ENCODE data around the gene RALGPS1. TPM values are rescaled to one million over a fixed set of nuclear protein-coding genes. Genes with fewer than 3 reads are reported as not detected.
"Not testable (repeated sequence)": the region's sequence is repeated elsewhere in the genome, so short reads cannot be mapped to it uniquely, and the experiment has no call there.

RALGPS1 gene
- total RNA-seq, 6 donors from 2014 or later: 12.3 to 52.4 (median 17.1) TPM

- H3K27ac ChIP-seq: no peak overlapping the region
Observed at GRCh38 chr9:127142291-127142690, 227.7 kb downstream of the RALGPS1 start.

DNA sequence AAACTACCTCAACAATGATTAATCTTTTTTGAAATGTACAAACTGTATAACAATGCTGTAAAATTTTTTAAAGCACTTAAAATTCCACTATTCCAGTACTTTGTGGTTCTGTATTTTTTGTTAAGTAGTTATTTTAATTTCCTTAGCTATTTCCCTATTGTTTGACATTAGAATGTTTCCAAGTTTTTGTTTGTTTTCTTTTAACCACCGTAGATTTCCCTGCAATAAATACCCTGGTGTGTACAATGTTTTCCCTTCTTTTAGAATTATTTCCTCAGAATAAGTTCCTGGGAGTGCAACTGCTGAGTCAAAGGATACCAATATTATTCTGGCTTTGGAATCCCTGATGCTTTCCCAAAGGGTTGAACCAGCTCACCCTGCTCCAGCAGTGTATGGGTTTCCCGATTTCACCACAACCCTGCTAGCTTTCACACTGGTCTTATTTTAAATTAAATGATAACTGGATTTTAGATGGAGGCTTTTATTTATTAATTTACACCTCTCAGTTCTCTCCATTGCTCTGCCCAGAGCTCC lies 228.4 kb downstream of the RALGPS1 start:
- WGBS, 2 donors: 62 to 69% methylated on average over 2 of the region's 2 CpGs

More at GRCh38 chr9:127142291-127142690, 227.7 kb downstream of the RALGPS1 start:
- no peaks in the 10 kb centered on the region for H3K27me3 ChIP-seq
- ATAC-seq (ENCODE audit: low FRiP score in 2 of 2) (no peak), DNase-seq (no peak)
- no peak overlapping the region for H3K4me3 ChIP-seq
- H3K36me3 ChIP-seq: no peaks in the 10 kb centered on the region
- H3K9me3 ChIP-seq: no peaks in the 10 kb centered on the region
- TF ChIP-seq EP300 (IDR thresholded peaks at IDR 0.05) (no peak), POLR2A (IDR thresholded peaks at IDR 0.05) (no peak), POLR2AphosphoS5 (IDR thresholded peaks at IDR 0.05) (no peak)
- TF ChIP-seq, protein P1, sequence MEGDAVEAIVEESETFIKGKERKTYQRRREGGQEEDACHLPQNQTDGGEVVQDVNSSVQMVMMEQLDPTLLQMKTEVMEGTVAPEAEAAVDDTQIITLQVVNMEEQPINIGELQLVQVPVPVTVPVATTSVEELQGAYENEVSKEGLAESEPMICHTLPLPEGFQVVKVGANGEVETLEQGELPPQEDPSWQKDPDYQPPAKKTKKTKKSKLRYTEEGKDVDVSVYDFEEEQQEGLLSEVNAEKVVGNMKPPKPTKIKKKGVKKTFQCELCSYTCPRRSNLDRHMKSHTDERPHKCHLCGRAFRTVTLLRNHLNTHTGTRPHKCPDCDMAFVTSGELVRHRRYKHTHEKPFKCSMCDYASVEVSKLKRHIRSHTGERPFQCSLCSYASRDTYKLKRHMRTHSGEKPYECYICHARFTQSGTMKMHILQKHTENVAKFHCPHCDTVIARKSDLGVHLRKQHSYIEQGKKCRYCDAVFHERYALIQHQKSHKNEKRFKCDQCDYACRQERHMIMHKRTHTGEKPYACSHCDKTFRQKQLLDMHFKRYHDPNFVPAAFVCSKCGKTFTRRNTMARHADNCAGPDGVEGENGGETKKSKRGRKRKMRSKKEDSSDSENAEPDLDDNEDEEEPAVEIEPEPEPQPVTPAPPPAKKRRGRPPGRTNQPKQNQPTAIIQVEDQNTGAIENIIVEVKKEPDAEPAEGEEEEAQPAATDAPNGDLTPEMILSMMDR (IDR thresholded peaks at IDR 0.05): no peak
- 93 to 96% methylated on average over 3 of the region's 3 CpGs for WGBS, 2 donors
- H3K4me1 ChIP-seq: no peaks in the 10 kb centered on the region

DNA sequence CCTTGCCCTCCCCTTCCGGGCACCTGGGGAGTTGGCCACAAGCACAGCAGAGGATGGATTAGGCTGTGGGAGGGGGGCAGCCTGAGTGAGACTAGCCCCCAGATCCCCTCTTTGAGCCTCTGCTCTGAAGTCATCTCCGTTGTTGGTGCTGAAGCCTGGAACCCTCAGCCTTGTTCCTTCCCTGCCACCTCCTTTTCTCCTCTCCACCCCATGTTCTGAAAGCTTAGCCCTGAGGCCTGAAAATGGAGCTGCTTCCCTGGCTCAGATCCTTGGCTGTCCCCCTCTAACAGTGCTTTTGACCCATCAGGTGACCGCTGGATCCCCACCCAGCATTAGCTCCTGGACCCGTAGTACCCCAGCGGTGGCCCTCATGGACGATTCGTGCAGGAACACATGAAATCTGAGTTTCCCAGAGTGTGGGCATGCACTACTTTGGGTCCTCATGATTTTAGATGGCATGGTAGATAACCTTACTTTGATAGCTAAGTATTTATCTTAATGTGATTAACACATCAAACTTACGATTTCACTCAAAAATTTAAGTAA lies 229.4 kb downstream of the RALGPS1 start:
- DNase-seq (no peak), ATAC-seq (ENCODE audit: low FRiP score in 2 of 2) (no peak)
- H3K9me3 ChIP-seq: no peaks in the 10 kb centered on the region
- WGBS, 2 donors: 95 to 96% methylated on average over 8 of the region's 8 CpGs
- TF ChIP-seq POLR2AphosphoS5 (IDR thresholded peaks at IDR 0.05) (no peak), POLR2A (IDR thresholded peaks at IDR 0.05) (no peak), EP300 (IDR thresholded peaks at IDR 0.05) (no peak)
- TF ChIP-seq, protein P1 (IDR thresholded peaks at IDR 0.05): no peak
- peak overlapping the region in 1 of 4 donors; percentile 13 for H3K27ac ChIP-seq
- H3K4me1 ChIP-seq: no peaks in the 10 kb centered on the region
- no peaks in the 10 kb centered on the region for H3K27me3 ChIP-seq
- no peak overlapping the region for H3K4me3 ChIP-seq
- no peaks in the 10 kb centered on the region for H3K36me3 ChIP-seq

More for the DNA sequence above, 228.4 kb downstream of the RALGPS1 start:
- Histone ChIP-seq H3K4me1 (no peaks in the 10 kb centered on the region), H3K9me3 (no peaks in the 10 kb centered on the region), H3K27me3 (no peaks in the 10 kb centered on the region), H3K36me3 (no peaks in the 10 kb centered on the region), H3K4me3 (no peak overlapping the region), H3K27ac (no peak overlapping the region)
- DNase-seq: no peak
- ATAC-seq (ENCODE audit: low FRiP score in 2 of 2): no peak
- TF ChIP-seq EP300 (IDR thresholded peaks at IDR 0.05) (no peak), POLR2A (IDR thresholded peaks at IDR 0.05) (no peak), POLR2AphosphoS5 (IDR thresholded peaks at IDR 0.05) (no peak)
- TF ChIP-seq, protein P1 (IDR thresholded peaks at IDR 0.05): no peak

DNA sequence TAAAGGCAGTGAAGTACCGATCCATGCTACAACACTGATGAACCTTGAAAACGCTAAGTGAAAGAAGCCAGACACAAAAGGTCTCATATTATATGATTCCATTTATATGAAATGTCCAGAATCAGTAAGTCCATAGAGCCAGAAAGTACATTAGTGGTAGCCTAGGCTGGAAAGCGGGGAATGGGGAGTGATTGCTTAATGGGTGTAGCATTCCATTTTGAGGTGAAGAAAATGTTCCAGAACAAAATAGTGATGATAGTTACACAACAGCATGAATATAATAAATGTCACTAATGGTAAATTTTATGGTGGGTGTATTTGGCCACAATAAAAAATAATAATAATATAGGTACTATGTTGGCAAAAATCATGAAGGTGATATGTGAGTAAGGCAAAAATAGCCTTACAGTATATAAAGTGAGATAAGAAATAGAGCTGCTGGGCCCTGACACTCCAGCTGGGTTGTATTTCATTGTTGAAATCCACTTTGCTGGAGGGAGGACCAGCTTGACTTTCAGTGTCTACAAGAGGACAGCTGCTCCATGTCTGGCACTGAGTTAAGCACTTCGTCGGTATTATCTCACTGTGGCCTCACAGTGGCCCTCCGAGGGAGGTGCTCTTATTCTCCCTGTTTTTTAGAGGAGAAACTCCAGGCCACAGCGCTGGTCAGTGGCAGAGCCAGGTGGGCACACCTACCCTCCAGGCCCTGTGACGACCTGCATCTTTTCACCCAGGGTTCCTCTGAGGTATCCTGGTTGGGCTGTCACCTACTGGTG lies 230.3 kb downstream of the RALGPS1 start:
- no peak overlapping the region for H3K4me3 ChIP-seq
- WGBS, 2 donors: 90 to 91% methylated on average over 6 to 8 of the region's 8 CpGs
- ATAC-seq (ENCODE audit: low FRiP score in 2 of 2) (peak; percentile 28 to 33), DNase-seq (no peak)
- no peaks in the 10 kb centered on the region for H3K36me3 ChIP-seq
- H3K27ac ChIP-seq: peak overlapping the region in 3 of 4 donors; percentile 40 to 65 (median 56)
- TF ChIP-seq, protein P1 (IDR thresholded peaks at IDR 0.05): no peak
- no peak for TF ChIP-seq POLR2A (IDR thresholded peaks at IDR 0.05)
- TF ChIP-seq EP300 (IDR thresholded peaks at IDR 0.05): no peak
- TF ChIP-seq POLR2AphosphoS5 (IDR thresholded peaks at IDR 0.05): no peak
- no peaks in the 10 kb centered on the region for H3K4me1 ChIP-seq
- no peaks in the 10 kb centered on the region for H3K9me3 ChIP-seq
- H3K27me3 ChIP-seq: no peaks in the 10 kb centered on the region

DNA sequence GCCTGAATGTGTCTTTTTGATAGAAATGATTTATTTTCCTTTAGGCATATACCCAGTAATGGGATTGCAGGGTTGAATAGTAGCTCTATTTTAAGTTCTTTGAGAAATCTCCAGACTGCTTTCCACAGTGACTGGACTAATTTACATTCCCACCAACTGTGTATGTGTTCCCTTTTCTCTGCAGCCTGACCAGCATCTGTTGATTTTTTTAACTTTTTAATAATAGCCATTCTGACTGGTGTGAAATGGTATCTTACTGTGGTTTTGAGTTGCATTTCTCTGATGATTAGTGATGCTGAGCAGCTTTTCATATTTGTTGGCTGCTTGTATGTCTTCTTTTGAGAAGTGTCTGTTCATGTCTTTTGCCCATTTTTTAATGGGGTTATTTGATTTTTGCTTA lies 232.3 kb downstream of the RALGPS1 start:
- H3K4me3 ChIP-seq; H3K36me3 ChIP-seq; ATAC-seq (ENCODE audit: low FRiP score in 2 of 2); H3K9me3 ChIP-seq; H3K4me1 ChIP-seq; DNase-seq; H3K27ac ChIP-seq; H3K27me3 ChIP-seq: not testable (repeated sequence)
